WTC11 (cell line): ENCODE measurements around the gene ARHGAP30.

ENCODE experiments used
- ATF6 ChIP-seq: sonication (generic); formaldehyde crosslinking; IDR thresholded peaks from 2 replicates; pipeline ENCODE4 v1.8.1; 2023; ENCODE audit warnings: mild to moderate bottlenecking, missing genetic modification reagents
- CREB1 ChIP-seq: sonication (generic); formaldehyde crosslinking; IDR thresholded peaks from 2 replicates; pipeline ENCODE4 v1.8.0; 2023; ENCODE audit warnings: mild to moderate bottlenecking, missing genetic modification reagents
- CTCF ChIP-seq: fragments of 200-600 bp; IDR thresholded peaks from 2 replicates; pipeline ENCODE4 v1.8.0; 2022; ENCODE audit warnings: antibody characterized with exemption
- E2F1 ChIP-seq: sonication (generic); formaldehyde crosslinking; IDR thresholded peaks from 2 replicates; pipeline ENCODE4 v1.8.0; 2022; ENCODE audit warnings: mild to moderate bottlenecking, missing genetic modification reagents
- ZNF416 ChIP-seq: fragments of 250-450 bp; sonication (Bioruptor Pico); IDR thresholded peaks from 2 replicates; pipeline ENCODE4 v1.9.0; 2021; ENCODE audit warnings: mild to moderate bottlenecking, inconsistent platforms

- TF ChIP-seq CTCF (no peak), ZNF416 (CRISPR knock-in tag) (no peak), ATF6 (CRISPR knock-in tag) (no peak), E2F1 (CRISPR knock-in tag) (no peak), CREB1 (no peak)
These were observed 22.3 kb upstream of the ARHGAP30 start for GRCh38 chr1:161091796-161092507.
